ENCODE measurements around the gene ATP6V0A4.

DNA sequence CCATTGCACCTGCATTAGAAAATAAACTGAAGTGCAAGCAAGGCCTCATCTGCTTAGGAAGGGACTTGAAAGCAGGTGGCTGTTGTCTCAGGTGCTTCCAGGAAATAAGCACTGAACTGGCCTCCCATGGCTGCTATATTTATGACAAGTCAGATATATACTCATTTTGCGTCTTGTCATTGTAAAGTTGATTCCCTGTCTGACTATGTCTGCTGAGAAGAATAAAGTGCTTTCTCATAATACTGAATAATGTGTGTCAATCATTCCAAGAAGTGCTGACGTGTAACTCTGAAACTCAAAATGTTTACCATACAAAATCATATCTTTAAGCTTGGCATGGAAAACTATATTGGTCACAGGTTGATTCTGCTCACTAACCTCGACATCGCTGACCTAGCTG, 51.9 kb downstream of the ATP6V0A4 start:
- TF ChIP-seq, protein P1, sequence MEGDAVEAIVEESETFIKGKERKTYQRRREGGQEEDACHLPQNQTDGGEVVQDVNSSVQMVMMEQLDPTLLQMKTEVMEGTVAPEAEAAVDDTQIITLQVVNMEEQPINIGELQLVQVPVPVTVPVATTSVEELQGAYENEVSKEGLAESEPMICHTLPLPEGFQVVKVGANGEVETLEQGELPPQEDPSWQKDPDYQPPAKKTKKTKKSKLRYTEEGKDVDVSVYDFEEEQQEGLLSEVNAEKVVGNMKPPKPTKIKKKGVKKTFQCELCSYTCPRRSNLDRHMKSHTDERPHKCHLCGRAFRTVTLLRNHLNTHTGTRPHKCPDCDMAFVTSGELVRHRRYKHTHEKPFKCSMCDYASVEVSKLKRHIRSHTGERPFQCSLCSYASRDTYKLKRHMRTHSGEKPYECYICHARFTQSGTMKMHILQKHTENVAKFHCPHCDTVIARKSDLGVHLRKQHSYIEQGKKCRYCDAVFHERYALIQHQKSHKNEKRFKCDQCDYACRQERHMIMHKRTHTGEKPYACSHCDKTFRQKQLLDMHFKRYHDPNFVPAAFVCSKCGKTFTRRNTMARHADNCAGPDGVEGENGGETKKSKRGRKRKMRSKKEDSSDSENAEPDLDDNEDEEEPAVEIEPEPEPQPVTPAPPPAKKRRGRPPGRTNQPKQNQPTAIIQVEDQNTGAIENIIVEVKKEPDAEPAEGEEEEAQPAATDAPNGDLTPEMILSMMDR (IDR thresholded peaks at IDR 0.05 in 2 of 3, conservative IDR thresholded peaks at IDR 0.05 in 1 of 3; ENCODE audit: borderline replicate concordance in 1 of 3, insufficient read depth in 1 of 3, low read depth in 2 of 3, low read length in 2 of 3): no peak
- TF ChIP-seq YY1 (IDR thresholded peaks at IDR 0.05; ENCODE audit: extremely low read depth, insufficient replicate concordance, low read depth, low read length) (no peak), EZH2 (IDR thresholded peaks at IDR 0.05) (no peak), CEBPB (IDR thresholded peaks at IDR 0.05; ENCODE audit: low read depth) (no peak)
